Activated CD8-positive, alpha-beta T cell treated with anti-CD3 and anti-CD28 coated beads for 36 hours (primary cell): ENCODE data around the gene LAD1. TPM values are rescaled to one million over a fixed set of nuclear protein-coding genes. Genes with fewer than 3 reads are reported as not detected.
A peak's percentile ranks its signal among the peaks of the same experiment; 100 is the strongest.

Experiments used
- ATAC-seq: fragments of 200-7000 bp; cut with Tn5 transposase; one replicate; pipeline ENCODE4 v1.10.0; 2021; ENCODE audit warnings: mild to moderate bottlenecking, moderate library complexity
- CTCF ChIA-PET: fragments of 350-600 bp; sonication (Branson Sonifier 250); formaldehyde crosslinking; loops from one replicate; lab custom pipeline; 2021; ENCODE audit warnings: antibody characterized with exemption; lab: Charles Lee
- POLR2A ChIA-PET: fragments of 350-600 bp; sonication (Branson Sonifier 250); formaldehyde crosslinking; loops from one replicate; lab custom pipeline; 2021; ENCODE audit warnings: antibody characterized with exemption; lab: Charles Lee
- DNase-seq: peaks from one replicate; pipeline ENCODE4 v3.0.0-alpha.2; 2020
- H3K27ac Mint-ChIP-seq: one replicate; pipeline ENCODE4 v1.8.0; 2021; ENCODE audit warnings: mild to moderate bottlenecking, mixed read lengths
- H3K27me3 Mint-ChIP-seq: one replicate; pipeline ENCODE4 v1.8.0; 2021; ENCODE audit warnings: mixed read lengths
- H3K36me3 Mint-ChIP-seq: one replicate; pipeline ENCODE4 v1.8.0; 2021; ENCODE audit warnings: low read depth, mixed read lengths
- H3K4me1 Mint-ChIP-seq: one replicate; pipeline ENCODE4 v1.8.0; 2021; ENCODE audit warnings: low read depth, mixed read lengths
- H3K4me3 Mint-ChIP-seq: one replicate; pipeline ENCODE4 v1.8.0; 2021; ENCODE audit warnings: mild to moderate bottlenecking, moderate library complexity, mixed read lengths
- H3K9me3 Mint-ChIP-seq: one replicate; pipeline ENCODE4 v1.8.0; 2021; ENCODE audit warnings: mixed read lengths
- CTCF ChIP-seq: fragments of 200-600 bp; IDR thresholded peaks from one replicate; pipeline ENCODE4 v1.8.0; 2022; ENCODE audit warnings: antibody characterized with exemption, mild to moderate bottlenecking
- intact Hi-C: fragments of 100-400 bp; cut with micrococcal nuclease; formaldehyde crosslinking; loops from one replicate; pipeline ENCODE4 v1.10.0; 2022
- total RNA-seq, 2 experiments: library from RNA; stranded (reverse); gene quantifications; one replicate each; pipeline ENCODE4 v1.2.3, GENCODE V29; 2021

Gene LAD1
- total RNA-seq, 2 experiments from 2014 or later: not detected

GRCh38 chr1:201346987-201347386 is 52.1 kb downstream of the LAD1 start:
- POLR2A ChIA-PET: no interaction called here
- DNase-seq (no peak), ATAC-seq (no peak)
- Mint-ChIP-seq H3K27ac (no peak overlapping the region), H3K9me3 (no peaks in the 10 kb centered on the region), H3K36me3 (no peaks in the 10 kb centered on the region), H3K27me3 (peaks cover 23% of the 10 kb centered on the region), H3K4me3 (no peak overlapping the region), H3K4me1 (no peaks in the 10 kb centered on the region)
- CTCF ChIA-PET: interaction anchor here (1.0 to 3.7 kb wide), 10 partner anchors 8 to 182 kb away, joined by 3 to 25 read pairs (median 4); no protein-coding TSS in a partner anchor
- no peak for TF ChIP-seq CTCF
- intact Hi-C loops: no loop called here

GRCh38 chr1:201346337-201346939 is 52.7 kb downstream of the LAD1 start:
- DNase-seq (peak; percentile 21), ATAC-seq (no peak)
- ChIA-PET CTCF (interaction anchor here (0.8 to 3.7 kb wide), 13 partner anchors 9 to 182 kb away, joined by 3 to 25 read pairs (median 3); no protein-coding TSS in a partner anchor), POLR2A (no interaction called here)
- H3K9me3 Mint-ChIP-seq: peaks cover under 1% of the 10 kb centered on the region
- no peak for TF ChIP-seq CTCF
- intact Hi-C loops: no loop called here
- H3K4me3 Mint-ChIP-seq: no peak overlapping the region
- H3K27ac Mint-ChIP-seq: no peak overlapping the region
- H3K4me1 Mint-ChIP-seq: no peaks in the 10 kb centered on the region
- H3K27me3 Mint-ChIP-seq: peaks cover 22% of the 10 kb centered on the region
- H3K36me3 Mint-ChIP-seq: no peaks in the 10 kb centered on the region

- no peaks in the 10 kb centered on the region for H3K4me1 Mint-ChIP-seq
- H3K36me3 Mint-ChIP-seq: no peaks in the 10 kb centered on the region
- ATAC-seq (no peak), DNase-seq (no peak)
- H3K4me3 Mint-ChIP-seq: no peak overlapping the region
- no peak for TF ChIP-seq CTCF
- CTCF ChIA-PET: interaction anchor here (1.3 to 1.4 kb wide), 3 partner anchors 17 to 91 kb away, joined by 3 read pairs; no protein-coding TSS in a partner anchor
- H3K27ac Mint-ChIP-seq: no peak overlapping the region
- POLR2A ChIA-PET: no interaction called here
- intact Hi-C loops: no loop called here
- peaks cover 2% of the 10 kb centered on the region for H3K9me3 Mint-ChIP-seq
- H3K27me3 Mint-ChIP-seq: peaks cover 20% of the 10 kb centered on the region
Observed at GRCh38 chr1:201345081-201345355, 54.1 kb downstream of the LAD1 start.

- CTCF ChIA-PET: interaction anchor here (1.4 kb wide), 1 partner anchor 18 kb away, joined by 3 read pairs; no protein-coding TSS in a partner anchor
- H3K27me3 Mint-ChIP-seq: peaks cover 21% of the 10 kb centered on the region
- H3K4me1 Mint-ChIP-seq: no peaks in the 10 kb centered on the region
- no peak overlapping the region for H3K27ac Mint-ChIP-seq
- POLR2A ChIA-PET: no interaction called here
- H3K9me3 Mint-ChIP-seq: peaks cover 2% of the 10 kb centered on the region
- intact Hi-C loops: no loop called here
- no peak for ATAC-seq
- no peak for DNase-seq
- H3K4me3 Mint-ChIP-seq: no peak overlapping the region
- TF ChIP-seq CTCF: no peak
- no peaks in the 10 kb centered on the region for H3K36me3 Mint-ChIP-seq
Observed at GRCh38 chr1:201344206-201345080, 54.7 kb downstream of the LAD1 start.

GRCh38 chr1:201341377-201341776 is 57.7 kb downstream of the LAD1 start:
- Mint-ChIP-seq H3K36me3 (no peaks in the 10 kb centered on the region), H3K27me3 (peaks cover 5% of the 10 kb centered on the region), H3K27ac (no peak overlapping the region), H3K9me3 (peaks cover 2% of the 10 kb centered on the region), H3K4me3 (no peak overlapping the region), H3K4me1 (no peaks in the 10 kb centered on the region)
- ChIA-PET POLR2A (interaction anchor here (0.6 kb wide), 1 partner anchor 47 kb away, joined by 3 read pairs; no protein-coding TSS in a partner anchor), CTCF (interaction anchor here (1.0 kb wide), 1 partner anchor 168 kb away, joined by 3 read pairs; no protein-coding TSS in a partner anchor)
- ATAC-seq (no peak), DNase-seq (no peak)
- intact Hi-C loops: no loop called here
- TF ChIP-seq CTCF: no peak
